Neuronal stem cell (in vitro differentiated cells): ENCODE results near the gene CMPK2.

Source experiments
- DNase-seq: peaks from one replicate; pipeline ENCODE4 v3.0.0-alpha.2; 2013; ENCODE audit warnings: low spot score
- H2AFZ ChIP-seq: one replicate; pipeline ENCODE4 v1.6.1; 2013; ENCODE audit warnings: mild to moderate bottlenecking, low read length, inconsistent platforms
- H2AK5ac ChIP-seq: 2 replicates; pipeline ENCODE4 v1.6.1; 2013; ENCODE audit warnings: low read depth, mild to moderate bottlenecking, inconsistent platforms, low read length, moderate library complexity, mixed read lengths
- H2BK120ac ChIP-seq: 2 replicates; pipeline ENCODE4 v1.6.1; 2013; ENCODE audit warnings: low read depth, mild to moderate bottlenecking, inconsistent platforms, low read length, moderate library complexity, mixed read lengths
- H2BK12ac ChIP-seq: one replicate; pipeline ENCODE4 v1.6.1; 2013; ENCODE audit warnings: low read length, inconsistent platforms
- H2BK15ac ChIP-seq: 2 replicates; pipeline ENCODE4 v1.6.1; 2013; ENCODE audit warnings: mild to moderate bottlenecking, low read length, inconsistent platforms, mixed read lengths
- H2BK5ac ChIP-seq: one replicate; pipeline ENCODE4 v1.6.1; 2013; ENCODE audit warnings: inconsistent platforms, mild to moderate bottlenecking, low read length, moderate library complexity
- H3K14ac ChIP-seq: one replicate; pipeline ENCODE4 v1.6.1; 2013; ENCODE audit warnings: low read length, inconsistent platforms
- H3K18ac ChIP-seq: 2 replicates; pipeline ENCODE4 v1.6.1; 2013; ENCODE audit warnings: low read length, inconsistent platforms
- H3K23ac ChIP-seq: 2 replicates; pipeline ENCODE4 v1.6.1; 2013; ENCODE audit warnings: low read depth, mild to moderate bottlenecking, mixed read lengths, low read length, inconsistent platforms; ENCODE audit not compliant: poor library complexity
- H3K27ac ChIP-seq: replicated peaks from 3 replicates; pipeline ENCODE4 v1.5.1; 2013; ENCODE audit warnings: low read length, inconsistent platforms
- H3K27me3 ChIP-seq, 3 experiments: 2 replicates each; pipeline ENCODE4 v1.6.1; 2013; ENCODE audit warnings: low read length in 3 of 3, mild to moderate bottlenecking in 2 of 3, inconsistent platforms in 1 of 3, low read depth in 1 of 3, mixed read lengths in 1 of 3, moderate library complexity in 1 of 3; ENCODE audit not compliant: control insufficient read depth in 3 of 3, insufficient read depth in 3 of 3
- H3K36me3 ChIP-seq, 2 donors: replicated peaks in 1 of 2; 2 replicates each; pipeline ENCODE4 v1.6.1; 2013; ENCODE audit warnings: low read length in 2 of 2; ENCODE audit not compliant: control insufficient read depth in 2 of 2, insufficient read depth in 2 of 2
- H3K4ac ChIP-seq: 2 replicates; pipeline ENCODE4 v1.6.1; 2013; ENCODE audit warnings: inconsistent platforms, mild to moderate bottlenecking, low read length, moderate library complexity
- H3K4me1 ChIP-seq, 2 donors: 1 replicate in 1 of 2; 2 replicates in 1 of 2; pipeline ENCODE4 v1.6.1; 2013; ENCODE audit warnings: low read length in 2 of 2, low read depth in 1 of 2; ENCODE audit not compliant: control insufficient read depth in 2 of 2, insufficient read depth in 1 of 2
- H3K4me2 ChIP-seq: one replicate; pipeline ENCODE4 v1.6.1; 2013; ENCODE audit warnings: mild to moderate bottlenecking, low read length, inconsistent platforms; ENCODE audit not compliant: insufficient read depth, poor library complexity, severe bottlenecking
- H3K4me3 ChIP-seq, 2 donors: 2 replicates each; pipeline ENCODE4 v1.5.1; 2013; ENCODE audit warnings: low read length in 2 of 2, mild to moderate bottlenecking in 2 of 2, inconsistent platforms in 1 of 2, moderate library complexity in 1 of 2
- H3K79me1 ChIP-seq: one replicate; pipeline ENCODE4 v1.6.1; 2013; ENCODE audit warnings: low read depth, mild to moderate bottlenecking, inconsistent platforms, low read length, moderate library complexity
- H3K9ac ChIP-seq: one replicate; pipeline ENCODE4 v1.6.1; 2013; ENCODE audit warnings: mild to moderate bottlenecking, low read depth, low read length, inconsistent platforms; ENCODE audit not compliant: poor library complexity
- H3K9me3 ChIP-seq, 2 donors: replicated peaks in 1 of 2; 2 replicates each; pipeline versions ENCODE3 to v1.6.1; 2013; ENCODE audit warnings: low read length in 2 of 2, mild to moderate bottlenecking in 2 of 2, inconsistent platforms in 1 of 2, low read depth in 1 of 2, mixed read lengths in 1 of 2, moderate library complexity in 1 of 2; ENCODE audit not compliant: control insufficient read depth in 2 of 2, insufficient read depth in 1 of 2
- H4K8ac ChIP-seq: one replicate; pipeline ENCODE4 v1.6.1; 2013; ENCODE audit warnings: low read depth, mild to moderate bottlenecking, inconsistent platforms, low read length, moderate library complexity
- H4K91ac ChIP-seq: one replicate; pipeline ENCODE4 v1.6.1; 2013; ENCODE audit warnings: low read length, low read depth, mild to moderate bottlenecking, inconsistent platforms; ENCODE audit not compliant: poor library complexity
- WGBS, 2 donors: extraction: QIAGEN DNeasy Blood & Tissue Kit; methylation state at CpG; one replicate each; pipeline ENCODE4 v1.1.7; 2013; ENCODE audit warnings: missing lambda C conversion rate in 2 of 2, mixed read lengths in 1 of 2; ENCODE audit not compliant: insufficient read length in 2 of 2, insufficient replicate concordance in 1 of 2; ENCODE audit errors: extremely low coverage in 2 of 2; 5-methylcytosine and 5-hydroxymethylcytosine counted together

The CMPK2 gene

DNA sequence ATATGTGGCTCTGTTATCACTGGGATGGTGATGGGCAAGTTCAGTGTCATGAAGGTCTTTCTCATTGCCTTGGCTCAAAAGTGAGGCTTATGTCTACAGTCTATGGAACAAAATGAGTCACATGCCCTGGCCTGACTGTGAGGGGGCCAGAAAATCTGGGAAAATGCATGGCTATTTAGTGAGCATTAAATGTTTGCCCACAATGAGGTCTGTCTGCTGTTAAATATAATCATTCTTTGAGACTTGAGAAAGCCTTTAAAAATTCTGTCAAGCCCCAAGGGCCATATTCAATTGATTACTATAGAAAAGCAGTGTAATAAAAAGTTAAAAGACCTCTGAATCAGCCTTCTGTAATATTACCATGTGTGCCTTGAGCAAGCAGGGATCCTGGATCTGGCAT, 46.0 kb upstream of the CMPK2 start:
- Histone ChIP-seq H3K23ac (no peak overlapping the region), H3K9ac (no peak overlapping the region), H3K27ac (no peak overlapping the region), H3K4ac (no peak overlapping the region), H4K8ac (no peak overlapping the region), H2BK5ac (no peak overlapping the region), H3K9me3 (no peaks in the 10 kb centered on the region), H4K91ac (no peak overlapping the region), H3K18ac (no peak overlapping the region), H3K36me3 (no peaks in the 10 kb centered on the region), H2BK120ac (no peak overlapping the region), H3K4me3 (no peak overlapping the region), H2AK5ac (no peak overlapping the region), H3K4me2 (no peak overlapping the region), H3K79me1 (no peaks in the 10 kb centered on the region), H3K14ac (no peak overlapping the region), H2BK12ac (no peak overlapping the region), H3K27me3 (peaks cover 0 to under 1% (median 0%) of the 10 kb centered on the region in 3 experiments), H3K4me1 (peaks cover 0 to 7% of the 10 kb centered on the region in 2 donors), H2BK15ac (no peak overlapping the region), H2AFZ (no peak overlapping the region)
- DNase-seq: no peak

DNA sequence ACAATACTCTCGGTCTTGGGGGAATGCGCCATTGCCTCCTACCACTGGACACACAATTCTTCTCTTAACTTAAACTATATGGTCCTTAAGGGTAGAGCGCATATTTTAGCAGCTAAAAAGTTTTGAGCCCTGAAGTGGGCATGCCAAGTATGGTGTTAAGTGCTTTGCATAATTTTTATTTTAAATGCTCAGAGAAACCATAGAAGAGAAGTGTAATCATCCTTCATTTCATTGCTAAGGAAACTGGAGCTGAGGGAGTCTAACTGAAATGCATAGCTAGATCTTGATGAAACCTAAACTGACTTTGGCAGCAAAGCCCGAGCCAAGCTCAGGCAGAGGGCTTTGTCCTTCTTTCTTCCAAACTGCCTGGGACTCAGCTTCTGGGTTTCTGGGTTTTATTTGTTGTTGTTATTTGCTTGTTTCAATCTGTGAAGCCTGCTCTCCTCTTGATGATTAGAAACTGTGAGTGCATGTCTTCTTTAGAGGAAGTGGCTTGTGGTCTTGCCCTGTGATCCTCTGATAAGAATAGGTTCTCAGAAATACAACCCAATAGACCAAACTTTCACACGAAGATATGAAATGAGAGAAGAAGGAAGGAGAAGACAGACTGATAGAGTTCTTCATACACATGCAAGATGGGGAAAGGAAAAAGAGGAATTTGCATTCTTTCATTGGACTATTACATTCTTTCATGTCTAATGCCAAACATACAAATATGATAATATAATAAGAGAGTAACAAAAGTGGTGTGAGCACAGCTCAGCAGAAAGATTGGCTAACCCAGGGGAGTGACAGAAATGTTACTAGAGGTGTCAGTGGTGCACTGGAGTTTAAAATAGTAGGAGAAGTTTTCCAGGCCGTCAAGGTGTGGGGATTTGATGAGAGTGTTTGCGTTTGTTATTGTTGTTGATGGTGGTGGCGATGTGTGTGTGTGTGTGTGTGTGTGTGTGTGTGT, 44.0 kb upstream of the CMPK2 start:
- H2BK15ac ChIP-seq: no peak overlapping the region
- no peak overlapping the region for H3K4ac ChIP-seq
- no peak overlapping the region for H2BK5ac ChIP-seq
- no peak overlapping the region for H4K8ac ChIP-seq
- no peaks in the 10 kb centered on the region for H3K9me3 ChIP-seq
- H3K4me1 ChIP-seq: no peaks in the 10 kb centered on the region
- no peaks in the 10 kb centered on the region for H3K79me1 ChIP-seq
- H2BK120ac ChIP-seq: no peak overlapping the region
- no peak overlapping the region for H2AK5ac ChIP-seq
- no peak overlapping the region for H3K27ac ChIP-seq
- no peak overlapping the region for H3K14ac ChIP-seq
- DNase-seq: no peak
- no peak overlapping the region for H3K4me2 ChIP-seq
- H2BK12ac ChIP-seq: no peak overlapping the region
- H2AFZ ChIP-seq: no peak overlapping the region
- 100% methylated on average over 3 of the region's 8 CpGs; no CpG with 5 or more reads in 1 of the 2 donors for WGBS, 2 donors
- H4K91ac ChIP-seq: no peak overlapping the region
- no peak overlapping the region for H3K23ac ChIP-seq
- no peak overlapping the region for H3K18ac ChIP-seq
- H3K4me3 ChIP-seq: no peak overlapping the region
- H3K27me3 ChIP-seq: peaks cover 0 to 7% (median 0%) of the 10 kb centered on the region in 3 experiments
- H3K36me3 ChIP-seq: no peaks in the 10 kb centered on the region
- H3K9ac ChIP-seq: no peak overlapping the region

DNA sequence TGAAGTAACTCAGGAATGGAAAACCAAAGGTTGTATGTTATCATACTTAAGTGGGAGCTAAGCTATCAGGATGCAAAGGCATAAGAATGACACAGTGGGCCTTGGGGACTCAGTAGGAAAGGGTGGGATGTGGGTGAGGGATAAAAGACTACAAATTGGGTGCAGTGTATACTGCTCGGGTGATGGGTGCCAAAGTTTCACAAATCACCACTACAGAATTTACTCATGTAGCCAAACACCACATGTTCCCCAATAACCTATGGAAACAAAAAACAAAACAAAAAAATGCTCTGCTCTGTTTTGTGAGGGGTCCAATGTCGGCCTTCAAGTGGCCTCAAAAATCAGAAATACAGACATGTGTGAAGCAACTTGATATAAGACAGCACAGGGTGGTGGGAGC, 42.6 kb upstream of the CMPK2 start:
- Histone ChIP-seq H3K14ac (no peak overlapping the region), H3K9ac (no peak overlapping the region), H3K18ac (no peak overlapping the region), H3K4me3 (no peak overlapping the region), H2AFZ (no peak overlapping the region), H3K27ac (no peak overlapping the region), H2BK12ac (no peak overlapping the region), H3K79me1 (no peaks in the 10 kb centered on the region), H2BK5ac (no peak overlapping the region), H3K4ac (no peak overlapping the region), H3K36me3 (no peaks in the 10 kb centered on the region), H3K27me3 (peaks cover 0 to 7% (median 0%) of the 10 kb centered on the region in 3 experiments), H4K91ac (no peak overlapping the region), H2AK5ac (no peak overlapping the region), H2BK120ac (no peak overlapping the region), H3K9me3 (no peaks in the 10 kb centered on the region), H3K4me1 (no peaks in the 10 kb centered on the region), H4K8ac (no peak overlapping the region), H2BK15ac (no peak overlapping the region), H3K4me2 (no peak overlapping the region), H3K23ac (no peak overlapping the region)
- no peak for DNase-seq
- WGBS, 2 donors: no CpG with 5 or more reads among the region's 2 CpGs

GRCh38 chr2:6906165-6906741, 40.5 kb upstream of the CMPK2 start:
- Histone ChIP-seq H3K18ac (no peak overlapping the region), H4K91ac (no peak overlapping the region), H3K14ac (no peak overlapping the region), H2BK15ac (no peak overlapping the region), H4K8ac (no peak overlapping the region), H2AFZ (no peak overlapping the region), H3K9me3 (no peaks in the 10 kb centered on the region), H3K4me1 (no peaks in the 10 kb centered on the region), H2BK12ac (no peak overlapping the region), H3K23ac (no peak overlapping the region), H3K4ac (no peak overlapping the region), H3K27me3 (peaks cover 0 to 7% (median 0%) of the 10 kb centered on the region in 3 experiments), H3K9ac (no peak overlapping the region), H2AK5ac (no peak overlapping the region), H3K4me2 (no peak overlapping the region), H3K27ac (no peak overlapping the region), H2BK120ac (no peak overlapping the region), H3K36me3 (no peaks in the 10 kb centered on the region), H3K4me3 (no peak overlapping the region), H2BK5ac (no peak overlapping the region), H3K79me1 (no peaks in the 10 kb centered on the region)
- DNase-seq: no peak
- WGBS, 2 donors: no CpG with 5 or more reads among the region's 1 CpG
